GM12892 (cell line): ENCODE results near the gene MSANTD1.

Source experiments
- POLR2A ChIP-seq: IDR thresholded peaks from 2 replicates; pipeline ENCODE4 v1.6.1; 2011; ENCODE audit warnings: low read depth, low read length, control low read depth
- TAF1 ChIP-seq: IDR thresholded peaks from 2 replicates; pipeline ENCODE4 v1.6.1; 2011; ENCODE audit warnings: low read depth, mild to moderate bottlenecking, control low read depth, low read length, borderline replicate concordance

DNA sequence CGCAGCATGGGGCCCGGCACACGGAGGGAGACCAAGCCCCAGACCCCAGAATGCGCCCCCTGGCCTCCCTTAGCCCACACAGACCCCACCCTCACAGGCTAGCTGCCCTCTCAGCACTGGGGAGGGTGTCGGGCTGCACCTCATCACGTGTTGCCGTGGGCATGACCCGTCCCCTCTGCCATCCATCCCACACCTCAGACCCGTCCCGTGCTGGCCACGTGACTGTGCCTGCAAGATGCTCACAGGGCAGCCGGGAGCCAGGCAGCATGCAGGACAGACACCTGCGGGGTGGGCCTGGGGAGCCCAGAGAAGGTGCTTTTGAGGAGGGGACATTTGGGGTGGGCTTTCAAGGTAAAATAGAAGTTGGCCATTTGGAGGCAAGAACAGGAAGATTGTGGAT, 4.8 kb downstream of the MSANTD1 start:
- no peak for TF ChIP-seq POLR2A
- no peak for TF ChIP-seq TAF1
